Spinal cord (tissue), 10 donors: ENCODE data around the gene GPRIN1. TPM values are rescaled to one million over a fixed set of nuclear protein-coding genes. Genes with fewer than 3 reads are reported as not detected.

Experiments
- DNase-seq, 6 donors: peaks; one replicate each; pipeline versions ENCODE4 v3.0.0 to v3.0.0-alpha.2; 2013 to 2015; ENCODE audit warnings: low spot score in 6 of 6, low read depth in 4 of 6
- H3K27ac ChIP-seq: one replicate; pipeline ENCODE4 v1.5.1; 2013; ENCODE audit warnings: low read depth, low read length, control low read depth
- H3K27me3 ChIP-seq: one replicate; pipeline ENCODE4 v1.6.1; 2013; ENCODE audit warnings: low read length; ENCODE audit not compliant: control insufficient read depth, insufficient read depth
- H3K36me3 ChIP-seq: one replicate; pipeline ENCODE4 v1.6.1; 2013; ENCODE audit warnings: low read length; ENCODE audit not compliant: control insufficient read depth, insufficient read depth
- H3K4me1 ChIP-seq: one replicate; pipeline ENCODE4 v1.6.1; 2013; ENCODE audit warnings: low read length; ENCODE audit not compliant: control insufficient read depth, insufficient read depth
- H3K4me3 ChIP-seq: one replicate; pipeline ENCODE4 v1.5.1; 2013; ENCODE audit warnings: low read depth, low read length, control low read depth
- H3K9me3 ChIP-seq: one replicate; pipeline ENCODE4 v1.6.1; 2013; ENCODE audit warnings: low read length; ENCODE audit not compliant: control insufficient read depth, insufficient read depth
- WGBS: methylation state at CpG from one replicate; pipeline ENCODE4 v1.1.5; 2013; ENCODE audit warnings: missing lambda C conversion rate; ENCODE audit not compliant: insufficient coverage; 5-methylcytosine and 5-hydroxymethylcytosine counted together
- polyA plus RNA-seq, 2 donors: library from polyadenylated mRNA; unstranded; fragments of 120-200 nt; gene quantifications; one replicate each; pipeline ENCODE4 v1.2.1, GENCODE V29; 2013; ENCODE audit not compliant: insufficient read length in 2 of 2
- total RNA-seq, 2 donors: library from RNA; depleted of rRNA in 1 of 2; stranded (reverse); fragments of 120-200 nt in 1 of 2; fragments of >200 nt in 1 of 2; gene quantifications; one replicate each; pipeline versions ENCODE4 v1.2.3 to v1.2.4, GENCODE V29; 2013 to 2014
- donor health status: healthy.

Gene GPRIN1
- total and polyA plus RNA-seq, 4 donors: 14.7 to 62.4 (median 42.9) TPM

- H3K4me3 ChIP-seq: no peak overlapping the region
- DNase-seq: no peak
- H3K9me3 ChIP-seq: peaks cover 3% of the 10 kb centered on the region
- no peak overlapping the region for H3K27ac ChIP-seq
- WGBS: 87% methylated on average over 10 of the region's 12 CpGs
- H3K4me1 ChIP-seq: peaks cover 17% of the 10 kb centered on the region
- no peaks in the 10 kb centered on the region for H3K27me3 ChIP-seq
- peaks cover 8% of the 10 kb centered on the region for H3K36me3 ChIP-seq
Measured at GRCh38 chr5:176581361-176581760, 28.6 kb downstream of the GPRIN1 start.

- no peaks in the 10 kb centered on the region for H3K27me3 ChIP-seq
- no peak overlapping the region for H3K4me3 ChIP-seq
- 53% methylated on average over 4 of the region's 4 CpGs for WGBS
- peak in 1 of 6 donors; percentile 38 for DNase-seq
- no peaks in the 10 kb centered on the region for H3K9me3 ChIP-seq
- peaks cover 17% of the 10 kb centered on the region for H3K4me1 ChIP-seq
- H3K27ac ChIP-seq: no peak overlapping the region
- peaks cover 4% of the 10 kb centered on the region for H3K36me3 ChIP-seq
Measured at GRCh38 chr5:176579323-176579722, 30.6 kb downstream of the GPRIN1 start.

GRCh38 chr5:176578391-176578808 is 31.6 kb downstream of the GPRIN1 start:
- Histone ChIP-seq H3K4me1 (peaks cover 23% of the 10 kb centered on the region), H3K27ac (no peak overlapping the region), H3K9me3 (no peaks in the 10 kb centered on the region), H3K36me3 (peaks cover 4% of the 10 kb centered on the region), H3K4me3 (no peak overlapping the region), H3K27me3 (no peaks in the 10 kb centered on the region)
- DNase-seq: peak in 3 of 6 donors; percentile 13 to 80 (median 33)
- 30% methylated on average over 10 of the region's 15 CpGs for WGBS

GRCh38 chr5:176577312-176578176 is 32.4 kb downstream of the GPRIN1 start:
- WGBS: 70% methylated on average over 32 of the region's 36 CpGs
- Histone ChIP-seq H3K27ac (no peak overlapping the region), H3K9me3 (no peaks in the 10 kb centered on the region), H3K27me3 (no peaks in the 10 kb centered on the region), H3K4me1 (peaks cover 23% of the 10 kb centered on the region), H3K4me3 (no peak overlapping the region), H3K36me3 (peaks cover 4% of the 10 kb centered on the region)
- peak in 1 of 6 donors; percentile 69 for DNase-seq

- Histone ChIP-seq H3K4me3 (no peak overlapping the region), H3K4me1 (peaks cover 23% of the 10 kb centered on the region), H3K27ac (no peak overlapping the region), H3K27me3 (no peaks in the 10 kb centered on the region), H3K9me3 (no peaks in the 10 kb centered on the region), H3K36me3 (peaks cover 4% of the 10 kb centered on the region)
- WGBS: 84% methylated on average over 37 of the region's 37 CpGs
- DNase-seq: no peak
Measured at GRCh38 chr5:176575488-176576422, 34.2 kb downstream of the GPRIN1 start.

- WGBS: 92% methylated on average over 6 of the region's 14 CpGs
- Histone ChIP-seq H3K27me3 (no peaks in the 10 kb centered on the region), H3K27ac (no peak overlapping the region), H3K4me3 (no peak overlapping the region), H3K4me1 (peaks cover 23% of the 10 kb centered on the region), H3K9me3 (no peaks in the 10 kb centered on the region), H3K36me3 (peaks cover 4% of the 10 kb centered on the region)
- DNase-seq: no peak
Measured at GRCh38 chr5:176575066-176575465, 34.9 kb downstream of the GPRIN1 start.

- DNase-seq: no peak
- H3K9me3 ChIP-seq: no peaks in the 10 kb centered on the region
- peaks cover 4% of the 10 kb centered on the region for H3K36me3 ChIP-seq
- H3K27me3 ChIP-seq: no peaks in the 10 kb centered on the region
- H3K27ac ChIP-seq: no peak overlapping the region
- no peak overlapping the region for H3K4me3 ChIP-seq
- WGBS: 44% methylated on average over 10 of the region's 10 CpGs
- peaks cover 22% of the 10 kb centered on the region for H3K4me1 ChIP-seq
Measured at GRCh38 chr5:176574297-176574591, 35.7 kb downstream of the GPRIN1 start.

- peak in 5 of 6 donors; percentile 17 to 77 (median 37) for DNase-seq
- no peak overlapping the region for H3K27ac ChIP-seq
- peaks cover 19% of the 10 kb centered on the region for H3K4me1 ChIP-seq
- peaks cover 4% of the 10 kb centered on the region for H3K36me3 ChIP-seq
- 38% methylated on average over 17 of the region's 18 CpGs for WGBS
- H3K4me3 ChIP-seq: no peak overlapping the region
- H3K9me3 ChIP-seq: no peaks in the 10 kb centered on the region
- H3K27me3 ChIP-seq: no peaks in the 10 kb centered on the region
Measured at GRCh38 chr5:176573564-176574296, 36.2 kb downstream of the GPRIN1 start.

- 77% methylated on average over 6 of the region's 6 CpGs for WGBS
Measured at GRCh38 chr5:176570044-176570443, 39.9 kb downstream of the GPRIN1 start.

More at GRCh38 chr5:176570044-176570443, 39.9 kb downstream of the GPRIN1 start:
- no peak for DNase-seq
- Histone ChIP-seq H3K9me3 (no peaks in the 10 kb centered on the region), H3K36me3 (no peaks in the 10 kb centered on the region), H3K27me3 (no peaks in the 10 kb centered on the region), H3K4me3 (no peak overlapping the region), H3K27ac (no peak overlapping the region), H3K4me1 (peaks cover 6% of the 10 kb centered on the region)
